Hepatocyte (in vitro differentiated cells): Measurements from ENCODE around the gene GPR142.

Source experiments
- CTCF ChIP-seq: fragments of 200-600 bp; sonication (generic); IDR thresholded peaks from 2 replicates; pipeline ENCODE4 v1.5.1; 2016; ENCODE audit warnings: antibody characterized with exemption, mild to moderate bottlenecking; ENCODE audit not compliant: poor library complexity
- EZH2phosphoT487 ChIP-seq: fragments of 200-600 bp; sonication (generic); IDR thresholded peaks from one replicate; pipeline ENCODE4 v1.6.1; 2018; ENCODE audit warnings: antibody characterized with exemption, mild to moderate bottlenecking, low read depth, moderate library complexity; ENCODE audit not compliant: unreplicated experiment, severe bottlenecking

GRCh38 chr17:74354123-74354522 is 13.2 kb upstream of the GPR142 start:
- TF ChIP-seq EZH2phosphoT487 (no peak), CTCF (peak; percentile 48)
